Liver (tissue), 9 donors: ENCODE results near the gene TRMT1. TPM values are rescaled to one million over a fixed set of nuclear protein-coding genes. Genes with fewer than 3 reads are reported as not detected.

Source experiments
- DNase-seq: peaks from one replicate; pipeline ENCODE4 v3.0.0-alpha.2; 2017; ENCODE audit warnings: low spot score
- H3K27ac ChIP-seq, 2 donors: one replicate each; pipeline ENCODE4 v1.7.0; 2013; ENCODE audit warnings: inconsistent platforms in 2 of 2, low read length in 2 of 2, control low read depth in 1 of 2, low read depth in 1 of 2, mild to moderate bottlenecking in 1 of 2
- H3K27me3 ChIP-seq, 4 donors: one replicate each; pipeline versions ENCODE4 v1.6.1 to v1.7.0; 2013; ENCODE audit warnings: low read length in 3 of 4, inconsistent platforms in 1 of 4, mild to moderate bottlenecking in 1 of 4, moderate library complexity in 1 of 4; ENCODE audit not compliant: control insufficient read depth in 4 of 4, insufficient read depth in 4 of 4
- H3K36me3 ChIP-seq, 4 donors: one replicate each; pipeline versions ENCODE4 v1.6.1 to v1.7.0; 2013; ENCODE audit warnings: low read length in 3 of 4, mild to moderate bottlenecking in 3 of 4, low read depth in 1 of 4, moderate library complexity in 1 of 4; ENCODE audit not compliant: control insufficient read depth in 4 of 4, insufficient read depth in 3 of 4
- H3K4me1 ChIP-seq, 4 donors: one replicate each; pipeline versions ENCODE4 v1.6.1 to v1.7.0; 2013; ENCODE audit warnings: low read length in 3 of 4, mild to moderate bottlenecking in 3 of 4, moderate library complexity in 1 of 4; ENCODE audit not compliant: control insufficient read depth in 4 of 4, insufficient read depth in 4 of 4
- H3K4me3 ChIP-seq, 3 donors: one replicate each; pipeline versions ENCODE4 v1.6.1 to v1.7.0; 2013; ENCODE audit warnings: low read length in 3 of 3, control low read depth in 1 of 3, low read depth in 1 of 3, mild to moderate bottlenecking in 1 of 3
- H3K9ac ChIP-seq, 2 donors: one replicate each; pipeline ENCODE4 v1.7.0; 2013; ENCODE audit warnings: low read length in 2 of 2, mild to moderate bottlenecking in 2 of 2, moderate library complexity in 2 of 2, control low read depth in 1 of 2, low read depth in 1 of 2
- H3K9me3 ChIP-seq, 4 donors: one replicate each; pipeline versions ENCODE4 v1.6.1 to v1.7.0; 2013; ENCODE audit warnings: low read length in 3 of 4; ENCODE audit not compliant: control insufficient read depth in 4 of 4
- ATF3 ChIP-seq: IDR thresholded peaks from 2 replicates; pipeline ENCODE4 v1.6.1; 2016; ENCODE audit warnings: antibody characterized with exemption
- CTCF ChIP-seq: fragments of 150-350 bp; IDR thresholded peaks from 2 replicates; pipeline ENCODE4 v1.5.1; 2017; ENCODE audit warnings: improper control_type of control experiment, low read depth, low read length; ENCODE audit not compliant: missing input control
- EGR1 ChIP-seq, 2 donors: IDR thresholded peaks; 2 replicates each; pipeline ENCODE4 v1.6.1; 2016 to 2018; ENCODE audit warnings: antibody characterized with exemption in 2 of 2, low read depth in 2 of 2
- FOXA1 ChIP-seq: IDR thresholded peaks from 2 replicates; pipeline ENCODE4 v1.6.1; 2016; ENCODE audit warnings: antibody characterized with exemption
- FOXA2 ChIP-seq: IDR thresholded peaks from 2 replicates; pipeline ENCODE4 v1.6.1; 2016; ENCODE audit warnings: antibody characterized with exemption
- GABPA ChIP-seq, 2 donors: IDR thresholded peaks in 1 of 2; conservative IDR thresholded peaks in 1 of 2; 2 replicates each; pipeline ENCODE4 v1.6.1; 2016; ENCODE audit warnings: antibody characterized with exemption in 2 of 2, mild to moderate bottlenecking in 1 of 2, moderate library complexity in 1 of 2
- HNF4A ChIP-seq, 2 donors: conservative IDR thresholded peaks; 2 replicates each; pipeline ENCODE4 v1.6.1; 2016; ENCODE audit warnings: antibody characterized with exemption in 2 of 2, mild to moderate bottlenecking in 2 of 2
- HNF4G ChIP-seq: IDR thresholded peaks from 2 replicates; pipeline ENCODE4 v1.6.1; 2016; ENCODE audit warnings: antibody characterized with exemption
- JUND ChIP-seq, 2 donors: IDR thresholded peaks; 2 replicates each; pipeline ENCODE4 v1.6.1; 2016; ENCODE audit warnings: antibody characterized with exemption in 2 of 2
- MAX ChIP-seq: IDR thresholded peaks from 2 replicates; pipeline ENCODE4 v1.6.1; 2016; ENCODE audit warnings: antibody characterized with exemption
- NR2F2 ChIP-seq: IDR thresholded peaks from 2 replicates; pipeline ENCODE4 v1.6.1; 2016; ENCODE audit warnings: antibody characterized with exemption
- RAD21 ChIP-seq, 2 donors: IDR thresholded peaks; 2 replicates each; pipeline ENCODE4 v1.6.1; 2016; ENCODE audit warnings: antibody characterized with exemption in 2 of 2, mild to moderate bottlenecking in 2 of 2
- REST ChIP-seq: IDR thresholded peaks from 2 replicates; pipeline ENCODE4 v1.6.1; 2016; ENCODE audit warnings: antibody characterized with exemption, mild to moderate bottlenecking
- SP1 ChIP-seq: IDR thresholded peaks from 2 replicates; pipeline ENCODE4 v1.6.1; 2018; ENCODE audit warnings: antibody characterized with exemption, mild to moderate bottlenecking
- TAF1 ChIP-seq: conservative IDR thresholded peaks from 2 replicates; pipeline ENCODE4 v1.6.1; 2016; ENCODE audit warnings: antibody characterized with exemption, mild to moderate bottlenecking
- YY1 ChIP-seq: IDR thresholded peaks from 2 replicates; pipeline ENCODE4 v1.6.1; 2016; ENCODE audit warnings: antibody characterized with exemption, mild to moderate bottlenecking
- ZBTB33 ChIP-seq: IDR thresholded peaks from 2 replicates; pipeline ENCODE4 v1.6.1; 2016; ENCODE audit warnings: antibody characterized with exemption
- WGBS: extraction: QIAGEN DNeasy Blood & Tissue Kit; methylation state at CpG from one replicate; pipeline ENCODE4 v1.1.7; 2013; 5-methylcytosine and 5-hydroxymethylcytosine counted together
- polyA plus RNA-seq, 2 donors: library from polyadenylated mRNA; stranded (reverse) in 1 of 2; unstranded in 1 of 2; fragments of 200-250 nt in 1 of 2; fragments of >200 nt in 1 of 2; fragmentation: Nextera tagmentation in 1 of 2; extraction: Ambion mirVana in 1 of 2; gene quantifications; one replicate each; pipeline versions ENCODE4 v1.2.1 to v1.2.3, GENCODE V29; 2013 to 2015
- total RNA-seq, 2 donors: library from RNA; depleted of rRNA; stranded (reverse); fragments of >200 nt; gene quantifications; one replicate each; pipeline ENCODE4 v1.2.3, GENCODE V29; 2014
- donor health status: healthy.
- donor health status: healthy.
- donor health status: healthy.
- donor health status: healthy.
- donor health status: healthy.

Gene TRMT1
- total and polyA plus RNA-seq, 4 donors: 8.3 to 15.6 (median 11.7) TPM

GRCh38 chr19:13135068-13136062 is 18.8 kb upstream of the TRMT1 start:
- Histone ChIP-seq H3K27me3 (no peaks in the 10 kb centered on the region), H3K9me3 (no peaks in the 10 kb centered on the region), H3K4me3 (no peak overlapping the region), H3K27ac (no peak overlapping the region), H3K9ac (no peak overlapping the region), H3K4me1 (no peaks in the 10 kb centered on the region), H3K36me3 (peaks cover 12 to 39% (median 15%) of the 10 kb centered on the region in 4 donors)
- WGBS: 96% methylated on average over 60 of the region's 60 CpGs
- no peak for DNase-seq
- TF ChIP-seq EGR1 (IDR thresholded peaks at IDR 0.05; ENCODE audit: low read depth in 2 of 2) (no peak), CTCF (no peak), GABPA (IDR thresholded peaks at IDR 0.05 in 1 of 2, conservative IDR thresholded peaks at IDR 0.05 in 1 of 2) (no peak), ATF3 (no peak), REST (no peak), FOXA1 (no peak), RAD21 (IDR thresholded peaks at IDR 0.05) (no peak), HNF4A (conservative IDR thresholded peaks at IDR 0.05) (no peak), NR2F2 (no peak), MAX (no peak), JUND (IDR thresholded peaks at IDR 0.05) (no peak), TAF1 (no peak), HNF4G (no peak)

- no peak overlapping the region for H3K9ac ChIP-seq
- no peaks in the 10 kb centered on the region for H3K9me3 ChIP-seq
- H3K36me3 ChIP-seq: peaks cover 12 to 39% (median 13%) of the 10 kb centered on the region in 4 donors
- DNase-seq: no peak
- no peaks in the 10 kb centered on the region for H3K4me1 ChIP-seq
- no peaks in the 10 kb centered on the region for H3K27me3 ChIP-seq
- no peak overlapping the region for H3K4me3 ChIP-seq
- 98% methylated on average over 3 of the region's 3 CpGs for WGBS
- no peak overlapping the region for H3K27ac ChIP-seq
- TF ChIP-seq GABPA (IDR thresholded peaks at IDR 0.05 in 1 of 2, conservative IDR thresholded peaks at IDR 0.05 in 1 of 2) (no peak), SP1 (no peak), YY1 (no peak), HNF4A (conservative IDR thresholded peaks at IDR 0.05) (no peak), TAF1 (no peak), NR2F2 (no peak), REST (no peak), FOXA2 (no peak), EGR1 (IDR thresholded peaks at IDR 0.05; ENCODE audit: low read depth in 2 of 2) (no peak), HNF4G (no peak), RAD21 (IDR thresholded peaks at IDR 0.05) (no peak), ATF3 (no peak), MAX (no peak), FOXA1 (no peak), ZBTB33 (no peak)
Measured at GRCh38 chr19:13134626-13135025, 18.1 kb upstream of the TRMT1 start.
